ENCODE measurements around the gene PRKG1.

- TF ChIP-seq, protein P1, sequence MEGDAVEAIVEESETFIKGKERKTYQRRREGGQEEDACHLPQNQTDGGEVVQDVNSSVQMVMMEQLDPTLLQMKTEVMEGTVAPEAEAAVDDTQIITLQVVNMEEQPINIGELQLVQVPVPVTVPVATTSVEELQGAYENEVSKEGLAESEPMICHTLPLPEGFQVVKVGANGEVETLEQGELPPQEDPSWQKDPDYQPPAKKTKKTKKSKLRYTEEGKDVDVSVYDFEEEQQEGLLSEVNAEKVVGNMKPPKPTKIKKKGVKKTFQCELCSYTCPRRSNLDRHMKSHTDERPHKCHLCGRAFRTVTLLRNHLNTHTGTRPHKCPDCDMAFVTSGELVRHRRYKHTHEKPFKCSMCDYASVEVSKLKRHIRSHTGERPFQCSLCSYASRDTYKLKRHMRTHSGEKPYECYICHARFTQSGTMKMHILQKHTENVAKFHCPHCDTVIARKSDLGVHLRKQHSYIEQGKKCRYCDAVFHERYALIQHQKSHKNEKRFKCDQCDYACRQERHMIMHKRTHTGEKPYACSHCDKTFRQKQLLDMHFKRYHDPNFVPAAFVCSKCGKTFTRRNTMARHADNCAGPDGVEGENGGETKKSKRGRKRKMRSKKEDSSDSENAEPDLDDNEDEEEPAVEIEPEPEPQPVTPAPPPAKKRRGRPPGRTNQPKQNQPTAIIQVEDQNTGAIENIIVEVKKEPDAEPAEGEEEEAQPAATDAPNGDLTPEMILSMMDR (IDR thresholded peaks at IDR 0.05): no peak
- no peak for TF ChIP-seq EZH2 (IDR thresholded peaks at IDR 0.05; ENCODE audit: borderline replicate concordance, insufficient read depth, low read depth, low read length, poor library complexity, severe bottlenecking)
Observed at GRCh38 chr10:51846856-51847506, 772.7 kb downstream of the PRKG1 start.

Measured in B cell (primary cell).